Fibroblast of the conjunctiva (primary cell): ENCODE measurements around the gene EXOC1.

Source experiments
- DNase-seq: peaks from one replicate; pipeline ENCODE4 v3.0.0-alpha.2; 2010; ENCODE audit warnings: low read depth

The EXOC1 gene

GRCh38 chr4:55949482-55949802 lies 96.0 kb downstream of the EXOC1 start:
- no peak for DNase-seq

- no peak for DNase-seq
Measured at GRCh38 chr4:55951191-55951922, 97.9 kb downstream of the EXOC1 start.
